Neural crest cell (in vitro differentiated cells): ENCODE measurements around the gene BCAP29. TPM values are rescaled to one million over a fixed set of nuclear protein-coding genes. Genes with fewer than 3 reads are reported as not detected.

Experiments used
- DNase-seq: peaks from one replicate; pipeline ENCODE4 v3.0.0; 2021; ENCODE audit warnings: low read depth, mixed read lengths, low spot score
- H3K27ac Mint-ChIP-seq: one replicate; pipeline ENCODE4 v1.8.0; 2021; ENCODE audit warnings: mild to moderate bottlenecking, mixed read lengths; ENCODE audit not compliant: unreplicated experiment
- H3K27me3 Mint-ChIP-seq: 2 replicates; pipeline ENCODE4 v1.8.0; 2021; ENCODE audit warnings: low read depth, mild to moderate bottlenecking, mixed read lengths
- H3K36me3 Mint-ChIP-seq: 2 replicates; pipeline ENCODE4 v1.8.0; 2021; ENCODE audit warnings: low read depth, mild to moderate bottlenecking, mixed read lengths
- H3K4me1 Mint-ChIP-seq: 2 replicates; pipeline ENCODE4 v1.8.0; 2021; ENCODE audit warnings: mixed read lengths
- H3K4me3 Mint-ChIP-seq: one replicate; pipeline ENCODE4 v1.8.0; 2021; ENCODE audit warnings: mild to moderate bottlenecking, mixed read lengths
- H3K9me3 Mint-ChIP-seq: 2 replicates; pipeline ENCODE4 v1.8.0; 2021; ENCODE audit warnings: mixed read lengths
- CTCF ChIP-seq: fragments of 200-600 bp; sonication (generic); conservative IDR thresholded peaks from 2 replicates; pipeline ENCODE4 v1.5.0; 2021; ENCODE audit warnings: antibody characterized with exemption, mild to moderate bottlenecking
- total RNA-seq: library from RNA; stranded (reverse); gene quantifications from 2 replicates; pipeline ENCODE4 v1.2.1, GENCODE V29; 2021

Gene BCAP29
- total RNA-seq, 1 donor from 2014 or later = 34.2 TPM

GRCh38 chr7:107613439-107613838 lies 33.4 kb downstream of the BCAP29 start:
- Mint-ChIP-seq H3K9me3 (no peaks in the 10 kb centered on the region), H3K36me3 (peaks cover 7% of the 10 kb centered on the region), H3K27ac (no peak overlapping the region), H3K4me1 (no peaks in the 10 kb centered on the region), H3K27me3 (no peaks in the 10 kb centered on the region), H3K4me3 (no peak overlapping the region)
- no peak for DNase-seq
- no peak for TF ChIP-seq CTCF

GRCh38 chr7:107613948-107614347 lies 33.9 kb downstream of the BCAP29 start:
- H3K4me1 Mint-ChIP-seq = no peaks in the 10 kb centered on the region
- H3K36me3 Mint-ChIP-seq = peaks cover 5% of the 10 kb centered on the region
- no peak overlapping the region for H3K27ac Mint-ChIP-seq
- DNase-seq = no peak
- H3K4me3 Mint-ChIP-seq = no peak overlapping the region
- no peaks in the 10 kb centered on the region for H3K9me3 Mint-ChIP-seq
- no peaks in the 10 kb centered on the region for H3K27me3 Mint-ChIP-seq
- no peak for TF ChIP-seq CTCF

- Mint-ChIP-seq H3K36me3 (peaks cover 5% of the 10 kb centered on the region), H3K27ac (no peak overlapping the region), H3K27me3 (no peaks in the 10 kb centered on the region), H3K4me3 (no peak overlapping the region), H3K4me1 (no peaks in the 10 kb centered on the region), H3K9me3 (no peaks in the 10 kb centered on the region)
- no peak for DNase-seq
- no peak for TF ChIP-seq CTCF
These were observed 34.4 kb downstream of the BCAP29 start for GRCh38 chr7:107614425-107614824.

GRCh38 chr7:107615910-107616680 lies 36.0 kb downstream of the BCAP29 start:
- no peaks in the 10 kb centered on the region for H3K9me3 Mint-ChIP-seq
- no peak overlapping the region for H3K4me3 Mint-ChIP-seq
- H3K27ac Mint-ChIP-seq = peak overlapping the region; percentile 78
- DNase-seq = no peak
- H3K4me1 Mint-ChIP-seq = no peaks in the 10 kb centered on the region
- H3K27me3 Mint-ChIP-seq = no peaks in the 10 kb centered on the region
- peaks cover 5% of the 10 kb centered on the region for H3K36me3 Mint-ChIP-seq
- TF ChIP-seq CTCF = no peak

- H3K4me3 Mint-ChIP-seq = no peak overlapping the region
- DNase-seq = no peak
- H3K27ac Mint-ChIP-seq = no peak overlapping the region
- H3K27me3 Mint-ChIP-seq = no peaks in the 10 kb centered on the region
- no peaks in the 10 kb centered on the region for H3K4me1 Mint-ChIP-seq
- H3K36me3 Mint-ChIP-seq = peaks cover 3% of the 10 kb centered on the region
- H3K9me3 Mint-ChIP-seq = no peaks in the 10 kb centered on the region
- TF ChIP-seq CTCF = no peak
These were observed 42.4 kb downstream of the BCAP29 start for GRCh38 chr7:107622429-107622828.
